Activated T-cell treated with anti-CD3 and anti-CD28 coated beads, Interleukin-2, amount 50 U/mL, for 4 hours (primary cell): ENCODE measurements around the gene FAM149A. TPM values are rescaled to one million over a fixed set of nuclear protein-coding genes. Genes with fewer than 3 reads are reported as not detected.

ENCODE experiments used
- ATAC-seq, 2 donors: fragments of 200-7000 bp; cut with Tn5 transposase; one replicate each; pipeline ENCODE4 v1.10.0; 2021
- DNase-seq: peaks from one replicate; pipeline ENCODE4 v3.0.0-alpha.2; 2020
- H3K27me3 Mint-ChIP-seq: one replicate; pipeline ENCODE4 v1.8.0; 2021; ENCODE audit warnings: low read depth, mixed read lengths
- H3K36me3 Mint-ChIP-seq: one replicate; pipeline ENCODE4 v1.8.0; 2022; ENCODE audit warnings: mixed read lengths; ENCODE audit not compliant: insufficient read depth
- H3K4me1 Mint-ChIP-seq: one replicate; pipeline ENCODE4 v1.8.0; 2021; ENCODE audit warnings: low read depth, mixed read lengths
- H3K4me3 Mint-ChIP-seq: one replicate; pipeline ENCODE4 v1.8.0; 2021; ENCODE audit warnings: mild to moderate bottlenecking, moderate library complexity, mixed read lengths
- H3K9me3 Mint-ChIP-seq: one replicate; pipeline ENCODE4 v1.8.0; 2021; ENCODE audit warnings: mixed read lengths
- total RNA-seq, 3 donors: library from RNA; stranded (reverse); gene quantifications; one replicate each; pipeline ENCODE4 v1.2.1, GENCODE V29; 2021

Gene FAM149A
- total RNA-seq, 3 donors from 2014 or later = 0.90 to 1.2 TPM; not detected in 1

DNA sequence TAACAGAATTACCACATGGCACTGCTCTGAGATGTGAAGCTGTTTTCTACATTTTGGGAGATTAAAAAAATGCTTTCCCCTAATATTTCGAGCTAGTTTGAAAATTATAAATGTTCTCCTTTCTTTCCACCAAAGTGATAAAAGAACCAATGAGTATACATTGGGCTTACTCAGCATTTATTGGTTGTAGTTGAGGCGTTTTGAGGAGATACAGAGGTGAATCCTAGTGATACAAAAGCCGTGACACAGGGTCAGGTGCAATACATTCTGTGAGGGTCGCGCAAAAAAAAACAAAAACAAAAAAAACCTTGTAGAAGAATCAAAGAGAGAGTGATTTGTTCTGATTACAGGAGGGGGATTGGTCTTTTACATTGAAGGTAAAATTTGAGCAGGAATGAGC is 54.5 kb downstream of the FAM149A start:
- no peak overlapping the region for H3K4me3 Mint-ChIP-seq
- H3K27me3 Mint-ChIP-seq = peaks cover 4% of the 10 kb centered on the region
- DNase-seq (no peak), ATAC-seq (no peak)
- no peaks in the 10 kb centered on the region for H3K36me3 Mint-ChIP-seq
- H3K9me3 Mint-ChIP-seq = no peaks in the 10 kb centered on the region
- peaks cover 5% of the 10 kb centered on the region for H3K4me1 Mint-ChIP-seq

DNA sequence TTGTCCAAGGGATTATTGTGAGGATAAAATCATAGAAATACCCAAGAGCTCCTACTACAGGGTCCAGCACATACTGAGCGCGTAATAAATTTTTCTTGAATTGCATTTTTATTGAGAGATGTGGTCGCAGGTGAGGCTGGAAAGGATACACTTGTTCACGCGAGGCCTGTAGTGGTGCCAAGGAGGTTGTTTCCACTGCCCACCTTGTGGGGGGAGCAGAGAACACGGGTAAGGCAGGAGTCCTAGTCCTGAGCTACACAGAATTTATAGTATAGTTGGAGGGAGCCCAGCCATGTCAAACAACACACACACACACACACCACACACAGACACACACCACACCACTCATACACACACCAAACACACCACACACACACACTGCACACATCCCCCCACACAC is 55.1 kb downstream of the FAM149A start:
- no peaks in the 10 kb centered on the region for H3K9me3 Mint-ChIP-seq
- ATAC-seq (no peak), DNase-seq (no peak)
- H3K4me3 Mint-ChIP-seq = no peak overlapping the region
- H3K4me1 Mint-ChIP-seq = peaks cover 5% of the 10 kb centered on the region
- peaks cover 4% of the 10 kb centered on the region for H3K27me3 Mint-ChIP-seq
- no peaks in the 10 kb centered on the region for H3K36me3 Mint-ChIP-seq

DNA sequence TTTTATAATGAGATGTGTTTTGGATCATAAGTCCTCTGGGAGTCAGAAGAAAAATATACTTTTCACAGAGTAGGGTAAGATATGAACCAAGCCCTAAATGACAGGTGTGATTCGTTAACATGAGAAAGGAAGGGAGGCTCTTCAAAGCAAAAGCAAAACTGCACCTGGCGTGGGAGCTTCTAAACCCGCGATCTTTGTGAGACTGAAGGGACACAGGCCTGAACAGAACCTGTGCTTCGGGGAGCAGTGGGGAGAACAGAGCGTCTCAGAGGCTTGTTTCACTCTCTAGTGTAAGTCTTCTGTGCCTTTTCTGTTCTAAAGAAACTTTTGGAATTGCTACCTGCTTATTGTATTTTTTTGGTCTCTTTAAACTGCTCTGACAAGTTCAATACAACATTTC is 56.6 kb downstream of the FAM149A start:
- no peak for DNase-seq
- H3K4me3 Mint-ChIP-seq = peak overlapping the region; percentile 29
- no peaks in the 10 kb centered on the region for H3K36me3 Mint-ChIP-seq
- peak; percentile 59 to 63 for ATAC-seq
- no peaks in the 10 kb centered on the region for H3K9me3 Mint-ChIP-seq
- H3K27me3 Mint-ChIP-seq = peaks cover 7% of the 10 kb centered on the region
- peaks cover 5% of the 10 kb centered on the region for H3K4me1 Mint-ChIP-seq

DNA sequence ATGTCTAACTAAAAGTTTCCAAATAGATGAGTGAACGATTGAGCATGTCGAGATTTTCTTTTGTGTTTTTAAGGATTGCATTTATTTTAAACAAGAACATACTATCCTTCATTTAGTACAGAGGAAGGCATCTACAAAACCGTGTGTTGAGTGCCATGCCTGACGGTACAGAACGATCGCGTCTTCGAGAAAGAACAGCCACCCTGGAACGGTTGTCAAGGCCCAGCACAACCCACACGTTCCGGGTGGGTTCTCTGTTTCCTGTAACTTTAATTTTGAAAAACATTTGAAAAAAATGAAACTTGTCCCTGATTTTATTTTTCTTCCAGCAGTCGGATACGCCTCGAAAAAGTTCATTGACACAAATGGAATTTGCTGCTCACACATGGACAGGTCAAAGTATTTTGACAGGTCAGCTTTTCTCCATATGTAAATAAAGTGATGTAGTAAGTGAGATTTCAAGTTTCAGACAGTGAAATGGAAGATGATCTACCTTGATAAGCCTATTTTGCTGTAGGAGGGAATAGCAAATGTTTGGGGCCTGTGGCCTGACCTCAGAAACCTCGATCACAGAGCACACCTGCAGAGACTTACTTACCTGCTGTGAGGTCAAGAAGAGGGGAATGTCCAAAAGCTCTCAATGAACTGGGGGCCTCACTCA is 62.5 kb downstream of the FAM149A start:
- Mint-ChIP-seq H3K9me3 (no peaks in the 10 kb centered on the region), H3K27me3 (peaks cover 7% of the 10 kb centered on the region), H3K4me3 (no peak overlapping the region), H3K36me3 (no peaks in the 10 kb centered on the region), H3K4me1 (no peaks in the 10 kb centered on the region)
- DNase-seq (no peak), ATAC-seq (no peak)

DNA sequence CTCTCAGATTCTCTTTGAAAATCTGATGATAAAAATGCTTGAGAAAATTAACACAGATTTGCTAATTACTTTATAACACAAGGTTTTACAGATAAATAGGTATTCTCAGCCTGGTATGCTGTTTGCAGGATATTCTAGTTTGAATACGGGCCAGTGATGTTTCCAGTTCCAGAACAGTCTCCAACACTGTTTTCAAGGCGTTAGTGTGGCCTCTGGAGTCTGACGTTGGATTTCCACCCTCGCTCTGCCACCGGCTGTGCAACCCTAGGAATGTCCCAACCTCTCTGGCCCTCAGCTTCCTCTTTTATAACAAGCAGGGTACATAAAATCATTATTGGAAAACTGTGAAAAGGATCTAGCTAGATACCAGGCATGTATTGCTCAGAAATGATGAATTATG is 63.1 kb downstream of the FAM149A start:
- no peak for ATAC-seq

DNA sequence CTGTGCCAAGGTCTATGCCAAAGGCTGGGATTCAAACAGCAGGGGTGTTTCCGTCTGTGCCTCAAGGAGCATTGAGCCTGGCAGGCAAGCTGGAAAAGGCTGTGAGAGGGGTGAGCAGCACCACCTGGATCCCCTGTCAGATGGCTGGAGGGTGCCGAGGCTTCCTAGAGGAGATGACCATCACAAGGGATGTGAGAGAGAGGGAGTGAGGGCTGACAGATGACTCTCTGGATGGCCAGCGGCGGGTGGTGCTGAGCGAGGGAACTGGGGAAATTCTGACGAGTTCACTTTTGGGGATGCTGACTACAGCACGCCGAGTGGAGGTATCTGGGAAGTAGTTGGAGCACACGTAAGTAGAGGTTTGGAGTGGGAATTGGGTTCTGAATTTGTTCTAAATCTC is 64.2 kb downstream of the FAM149A start:
- Mint-ChIP-seq H3K4me3 (no peak overlapping the region), H3K36me3 (no peaks in the 10 kb centered on the region), H3K27me3 (peaks cover 7% of the 10 kb centered on the region), H3K9me3 (no peaks in the 10 kb centered on the region), H3K4me1 (no peaks in the 10 kb centered on the region)
- no peak for ATAC-seq
- DNase-seq = no peak

More for the DNA sequence above, 63.1 kb downstream of the FAM149A start:
- H3K4me3 Mint-ChIP-seq = no peak overlapping the region
- H3K36me3 Mint-ChIP-seq = no peaks in the 10 kb centered on the region
- no peaks in the 10 kb centered on the region for H3K9me3 Mint-ChIP-seq
- no peak for DNase-seq
- no peaks in the 10 kb centered on the region for H3K4me1 Mint-ChIP-seq
- H3K27me3 Mint-ChIP-seq = peaks cover 7% of the 10 kb centered on the region

DNA sequence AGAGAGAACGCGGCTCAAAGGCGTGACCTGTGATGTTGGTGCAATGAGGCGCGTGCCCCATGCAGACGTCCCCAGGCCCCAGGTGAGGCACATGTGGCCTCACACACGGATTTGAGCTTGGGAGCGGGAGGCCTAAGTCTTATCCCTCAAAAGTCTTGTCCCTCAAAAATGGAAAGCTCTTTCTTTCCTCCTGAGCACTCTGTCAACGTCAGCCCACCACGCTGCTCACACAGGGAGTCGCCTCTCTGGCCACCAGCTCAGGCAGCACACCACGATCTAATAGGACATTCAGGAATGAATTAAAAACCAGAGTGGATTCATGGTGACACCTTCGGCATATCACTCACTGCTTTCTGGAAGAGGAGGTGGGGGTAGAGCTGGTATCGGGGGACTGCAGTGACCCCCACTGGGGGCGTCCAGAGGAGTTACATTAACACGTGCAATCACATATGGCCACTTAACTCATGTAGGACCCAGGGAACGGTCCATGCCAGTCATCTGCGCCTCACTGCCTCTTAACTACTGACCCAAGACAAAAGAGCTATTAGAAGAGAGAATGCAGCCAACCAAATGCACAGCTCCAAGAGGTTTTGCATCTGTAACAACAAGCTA is 64.9 kb downstream of the FAM149A start:
- Mint-ChIP-seq H3K27me3 (peaks cover 7% of the 10 kb centered on the region), H3K4me3 (no peak overlapping the region), H3K9me3 (no peaks in the 10 kb centered on the region), H3K4me1 (no peaks in the 10 kb centered on the region), H3K36me3 (no peaks in the 10 kb centered on the region)
- no peak for DNase-seq
- ATAC-seq = no peak

DNA sequence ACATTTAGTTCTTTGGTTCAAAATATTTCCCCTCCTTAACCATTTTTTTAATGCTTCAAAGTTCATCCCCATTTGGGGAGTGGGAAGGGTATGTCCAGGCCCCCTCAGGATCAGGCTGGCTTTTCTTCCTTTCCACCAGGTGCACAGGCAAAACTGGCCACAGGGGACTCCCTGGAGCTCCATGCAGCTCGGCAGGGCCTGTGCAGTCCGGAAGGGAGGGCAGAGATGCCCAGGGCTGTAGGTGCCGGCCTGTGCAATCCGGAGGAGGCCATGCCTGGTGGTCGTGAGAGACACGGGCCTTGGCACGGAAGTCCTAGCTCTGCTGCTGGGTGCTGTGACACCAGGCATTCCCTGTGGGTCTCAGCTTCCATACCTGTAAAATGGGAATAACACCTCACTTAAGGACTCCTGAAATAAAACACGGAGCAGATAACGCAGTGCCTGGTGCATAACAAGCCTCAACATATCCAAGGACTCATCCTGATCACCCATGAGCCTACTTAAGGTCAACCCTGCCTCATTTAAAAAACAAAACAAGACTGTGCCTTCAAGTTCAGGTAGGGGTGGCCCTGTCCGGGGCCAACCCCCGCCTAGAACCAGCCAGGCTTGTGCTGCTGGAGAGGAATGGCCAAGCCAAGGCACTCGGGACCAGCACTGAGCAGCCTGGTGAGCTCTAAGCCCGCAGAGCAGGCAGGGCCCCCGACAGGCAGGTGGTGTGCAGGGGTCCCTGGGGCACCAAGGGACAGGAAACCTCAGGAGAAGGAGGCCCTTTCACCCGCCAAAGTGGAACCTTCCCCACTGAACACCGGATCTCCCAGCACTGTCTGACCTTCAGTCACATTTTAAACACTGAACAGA is 65.7 kb downstream of the FAM149A start:
- DNase-seq = no peak
- no peaks in the 10 kb centered on the region for H3K4me1 Mint-ChIP-seq
- ATAC-seq = no peak
- peaks cover 1% of the 10 kb centered on the region for H3K27me3 Mint-ChIP-seq
- H3K4me3 Mint-ChIP-seq = no peak overlapping the region
- H3K36me3 Mint-ChIP-seq = no peaks in the 10 kb centered on the region
- H3K9me3 Mint-ChIP-seq = no peaks in the 10 kb centered on the region

DNA sequence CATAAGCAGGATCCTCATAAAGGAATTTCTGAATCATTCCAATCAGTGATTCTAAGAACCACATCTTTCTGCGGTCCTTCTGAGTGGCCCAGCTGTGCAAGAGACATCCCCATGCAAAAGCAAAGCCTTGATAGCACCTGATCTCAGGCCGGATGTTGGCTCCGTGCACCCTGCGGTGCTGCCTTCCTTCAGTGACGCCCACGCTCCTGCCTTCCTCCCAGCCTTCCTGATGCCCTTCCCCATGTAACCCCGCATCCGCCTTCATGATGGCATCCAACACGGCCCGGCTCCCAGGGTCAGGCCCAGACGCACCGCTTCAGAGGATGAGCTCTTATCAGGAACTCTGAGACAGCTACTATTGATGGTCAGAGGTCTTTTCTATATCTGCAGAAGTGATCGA is 66.5 kb downstream of the FAM149A start:
- DNase-seq (no peak), ATAC-seq (no peak)
- Mint-ChIP-seq H3K4me1 (no peaks in the 10 kb centered on the region), H3K27me3 (no peaks in the 10 kb centered on the region), H3K9me3 (no peaks in the 10 kb centered on the region), H3K36me3 (no peaks in the 10 kb centered on the region), H3K4me3 (no peak overlapping the region)

DNA sequence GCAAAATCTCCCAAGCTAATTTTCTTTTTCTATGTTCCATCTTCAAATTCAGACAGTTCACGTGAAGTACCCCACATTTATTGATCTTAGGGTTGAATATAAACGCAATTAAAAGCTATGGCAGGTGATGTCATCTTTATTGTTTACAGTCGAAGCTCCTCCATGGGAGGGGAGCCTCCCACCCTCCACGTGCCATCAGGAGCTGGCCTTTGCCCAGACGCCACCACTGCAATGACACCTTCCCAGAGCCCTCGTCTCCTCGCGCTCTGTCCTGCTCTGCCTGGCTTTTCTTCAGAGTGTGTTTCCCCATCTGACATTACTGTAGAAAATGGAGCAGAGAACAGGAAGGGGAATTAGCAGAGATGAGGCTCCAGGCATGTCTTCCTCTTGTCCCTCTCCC is 68.0 kb downstream of the FAM149A start:
- DNase-seq (no peak), ATAC-seq (no peak)
- H3K36me3 Mint-ChIP-seq = no peaks in the 10 kb centered on the region
- H3K4me3 Mint-ChIP-seq = no peak overlapping the region
- no peaks in the 10 kb centered on the region for H3K27me3 Mint-ChIP-seq
- no peaks in the 10 kb centered on the region for H3K9me3 Mint-ChIP-seq
- no peaks in the 10 kb centered on the region for H3K4me1 Mint-ChIP-seq

DNA sequence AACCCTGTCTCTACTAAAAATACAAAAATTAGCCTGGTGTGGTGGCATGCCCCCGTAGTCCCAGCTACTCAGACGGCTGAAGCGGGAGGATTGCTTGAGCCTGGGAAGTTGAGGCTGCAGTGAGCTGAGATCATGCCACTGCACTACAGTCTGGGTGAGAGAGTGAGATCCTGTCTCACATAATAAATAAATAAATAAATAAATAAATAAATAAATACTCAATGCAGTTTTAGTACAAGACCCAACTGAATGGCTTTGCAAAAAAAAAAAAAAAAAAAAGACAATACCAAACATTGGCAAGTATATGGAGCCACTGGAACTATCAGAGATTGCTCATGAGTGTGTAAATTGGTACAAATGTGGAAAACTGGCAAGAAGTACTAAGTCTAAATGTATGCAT is 83.6 kb downstream of the FAM149A start:
- Mint-ChIP-seq H3K9me3 (no peaks in the 10 kb centered on the region), H3K4me3 (no peak overlapping the region), H3K27me3 (peaks cover 15% of the 10 kb centered on the region), H3K36me3 (no peaks in the 10 kb centered on the region), H3K4me1 (peaks cover 31% of the 10 kb centered on the region)
- DNase-seq (no peak), ATAC-seq (no peak)

DNA sequence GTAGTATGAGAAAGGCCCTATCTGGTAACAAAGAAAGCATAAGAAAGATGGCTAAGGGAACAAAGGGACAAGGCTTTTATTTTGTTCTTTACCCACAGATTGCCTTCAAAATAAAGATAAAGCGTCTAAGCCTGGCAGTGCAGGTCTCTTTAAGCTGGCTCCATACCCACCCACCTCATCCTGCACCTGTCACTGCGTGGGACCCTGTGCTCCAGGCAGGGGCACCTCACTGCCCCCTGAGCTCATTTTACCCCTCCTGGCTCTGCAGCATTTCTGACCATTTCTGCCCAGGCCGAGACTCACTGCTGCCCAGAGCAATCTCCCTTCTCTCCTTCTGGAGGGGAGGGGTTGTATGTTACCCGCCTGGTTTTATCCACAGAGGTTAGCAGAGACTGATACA is 85.2 kb downstream of the FAM149A start:
- H3K4me1 Mint-ChIP-seq = peaks cover 34% of the 10 kb centered on the region
- H3K36me3 Mint-ChIP-seq = no peaks in the 10 kb centered on the region
- H3K27me3 Mint-ChIP-seq = peaks cover 8% of the 10 kb centered on the region
- DNase-seq (no peak), ATAC-seq (no peak)
- H3K9me3 Mint-ChIP-seq = no peaks in the 10 kb centered on the region
- H3K4me3 Mint-ChIP-seq = peak overlapping the region; percentile 88

DNA sequence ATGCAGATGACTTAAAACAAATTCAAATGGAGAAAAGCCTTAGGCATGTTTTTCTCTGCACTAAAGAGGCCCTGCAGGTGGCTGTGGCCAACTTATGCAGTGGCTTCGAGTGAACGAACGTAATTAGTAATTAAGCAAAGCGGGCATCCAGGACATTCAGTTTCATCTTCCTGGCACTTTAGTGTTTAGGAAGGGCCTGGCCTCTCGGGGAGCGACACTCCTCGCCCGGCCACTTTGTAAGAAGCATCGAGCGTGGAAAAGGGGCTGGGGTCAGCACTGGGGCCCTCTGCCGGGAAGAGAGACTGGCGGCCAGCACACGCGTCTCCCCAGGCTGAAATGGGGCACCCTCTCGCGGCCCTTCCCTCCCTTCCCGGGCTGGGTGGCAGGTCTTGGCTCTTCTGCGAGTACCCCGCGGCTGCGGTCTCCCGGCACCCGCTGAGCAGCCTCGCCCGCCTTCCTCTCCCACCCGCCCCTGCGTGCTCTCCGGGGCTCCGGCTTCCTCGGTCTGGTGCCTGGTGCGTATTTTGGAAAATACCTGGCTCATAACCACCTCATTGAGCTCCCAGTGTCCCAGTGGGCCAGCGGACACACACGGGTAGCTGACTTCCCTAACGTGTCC is 86.2 kb downstream of the FAM149A start:
- H3K36me3 Mint-ChIP-seq = peaks cover 5% of the 10 kb centered on the region
- DNase-seq (peak; percentile 30), ATAC-seq (peak; percentile 36 to 39)
- peaks cover 3% of the 10 kb centered on the region for H3K27me3 Mint-ChIP-seq
- H3K4me1 Mint-ChIP-seq = peaks cover 39% of the 10 kb centered on the region
- no peaks in the 10 kb centered on the region for H3K9me3 Mint-ChIP-seq
- peak overlapping the region; percentile 88 for H3K4me3 Mint-ChIP-seq

DNA sequence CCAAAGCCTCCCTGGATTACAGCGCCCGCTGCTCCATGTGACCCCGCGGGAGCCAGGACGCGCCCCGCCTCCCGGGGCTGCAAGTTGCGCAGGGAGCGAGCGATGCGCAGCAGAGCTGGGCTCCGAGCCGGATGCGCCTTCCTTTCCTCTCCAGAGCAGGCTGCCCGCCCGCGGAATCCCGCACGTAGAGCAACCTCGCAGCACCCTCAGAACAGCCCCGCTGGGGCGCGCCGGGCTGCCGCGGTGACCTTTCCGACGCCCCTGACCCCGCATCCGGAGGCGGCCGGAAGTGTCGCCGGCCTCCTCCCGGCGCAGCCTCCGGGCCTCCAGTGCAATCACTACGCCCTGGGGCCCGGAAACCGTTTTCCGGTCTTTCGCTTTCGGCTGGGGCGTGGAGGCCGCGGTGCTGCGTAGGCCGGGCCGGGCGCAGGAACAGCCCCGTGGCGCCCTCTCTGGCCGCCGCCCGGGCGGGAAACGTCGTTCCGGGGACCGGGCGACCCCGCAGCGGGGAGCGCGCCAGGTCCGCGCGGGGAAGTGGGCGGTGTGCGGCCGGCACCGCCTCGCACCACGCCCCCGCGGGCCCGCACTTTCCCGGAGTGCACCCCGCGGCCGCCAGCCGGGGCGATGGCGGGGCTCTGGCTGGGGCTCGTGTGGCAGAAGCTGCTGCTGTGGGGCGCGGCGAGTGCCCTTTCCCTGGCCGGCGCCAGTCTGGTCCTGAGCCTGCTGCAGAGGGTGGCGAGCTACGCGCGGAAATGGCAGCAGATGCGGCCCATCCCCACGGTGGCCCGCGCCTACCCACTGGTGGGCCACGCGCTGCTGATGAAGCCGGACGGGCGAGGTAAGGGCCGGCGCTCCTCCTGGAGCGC is 86.9 kb downstream of the FAM149A start, which contains the start of gene CYP4V2:
CYP4V2 (plus strand) TSS at position 368 of the 866 bp plus-strand sequence; CDS start at position 625, 257 bp downstream.
- peak; percentile 78 for DNase-seq
- no peaks in the 10 kb centered on the region for H3K9me3 Mint-ChIP-seq
- peak; percentile 87 to 89 for ATAC-seq
- H3K27me3 Mint-ChIP-seq = no peaks in the 10 kb centered on the region
- H3K36me3 Mint-ChIP-seq = peaks cover 11% of the 10 kb centered on the region
- peaks cover 41% of the 10 kb centered on the region for H3K4me1 Mint-ChIP-seq
- peak within 1 kb of the TSS; percentile 92 for H3K4me3 Mint-ChIP-seq
